H1 (cell line): ENCODE results near the gene FOXL2. TPM values are rescaled to one million over a fixed set of nuclear protein-coding genes. Genes with fewer than 3 reads are reported as not detected.

ENCODE experiments used
- CTCF ChIA-PET: fragments of 300-600 bp; sonication (Branson Sonifier 250); formaldehyde crosslinking; loops from one replicate; lab custom pipeline; 2021; ENCODE audit not compliant: partially characterized antibody; lab: Charles Lee
- POLR2A ChIA-PET: fragments of 300-600 bp; sonication (Branson Sonifier 250); formaldehyde crosslinking; loops from one replicate; lab custom pipeline; 2021; ENCODE audit warnings: inconsistent platforms; ENCODE audit not compliant: partially characterized antibody; lab: Charles Lee
- DNase-seq, 2 experiments: peaks; one replicate each; pipeline versions ENCODE4 v3.0.0 to v3.0.0-alpha.2; 2010 to 2022; ENCODE audit warnings: low spot score in 2 of 2, low read depth in 1 of 2, mixed read lengths in 1 of 2
- FAIRE-seq: peaks from 2 replicates; lab custom pipeline; 2011; peaks lifted over from hg19 to GRCh38; lab: Jason Lieb, UNC
- H2AFZ ChIP-seq: 2 replicates; pipeline ENCODE4 v1.8.1; 2012; ENCODE audit warnings: low read length, inconsistent platforms
- H2AK5ac ChIP-seq: 2 replicates; pipeline ENCODE4 v1.6.1; 2013; ENCODE audit warnings: low read depth, low read length
- H2BK120ac ChIP-seq: replicated peaks from 2 replicates; pipeline ENCODE3; 2013; ENCODE audit warnings: low read depth, low read length, inconsistent platforms
- H2BK12ac ChIP-seq: 2 replicates; pipeline ENCODE4 v1.6.1; 2013; ENCODE audit warnings: low read depth, low read length
- H2BK15ac ChIP-seq: 2 replicates; pipeline ENCODE4 v1.6.1; 2013; ENCODE audit warnings: low read length
- H2BK20ac ChIP-seq: 2 replicates; pipeline ENCODE4 v1.6.1; 2013; ENCODE audit warnings: low read length
- H2BK5ac ChIP-seq: 2 replicates; pipeline ENCODE4 v1.6.1; 2013; ENCODE audit warnings: low read depth, low read length
- H3K14ac ChIP-seq: 2 replicates; pipeline ENCODE4 v1.6.1; 2013; ENCODE audit warnings: inconsistent platforms; ENCODE audit not compliant: insufficient read length
- H3K18ac ChIP-seq: 2 replicates; pipeline ENCODE4 v1.6.1; 2013; ENCODE audit warnings: low read length; ENCODE audit errors: extremely low read depth
- H3K23ac ChIP-seq: 2 replicates; pipeline ENCODE4 v1.6.1; 2013; ENCODE audit warnings: inconsistent platforms; ENCODE audit not compliant: insufficient read length
- H3K23me2 ChIP-seq: 2 replicates; pipeline ENCODE4 v1.6.1; 2013; ENCODE audit warnings: low read depth, low read length
- H3K27ac ChIP-seq: 2 replicates; pipeline ENCODE4 v1.6.1; 2011; ENCODE audit warnings: low read depth, low read length, inconsistent platforms
- H3K27me3 ChIP-seq, 4 experiments: replicated peaks in 1 of 4; 1 replicate in 1 of 4; 2 replicates in 3 of 4; pipeline versions ENCODE4 v1.6.1 to v1.8.1; 2011 to 2013; ENCODE audit warnings: low read length in 3 of 4, mild to moderate bottlenecking in 3 of 4, inconsistent platforms in 2 of 4, mixed read lengths in 2 of 4, moderate library complexity in 1 of 4; ENCODE audit not compliant: control insufficient read depth in 3 of 4, insufficient read depth in 3 of 4; ENCODE audit errors: extremely low read depth in 1 of 4
- H3K36me3 ChIP-seq, 4 experiments: 2 replicates each; pipeline versions ENCODE4 v1.6.1 to v1.8.1; 2011 to 2013; ENCODE audit warnings: mild to moderate bottlenecking in 4 of 4, low read length in 3 of 4, moderate library complexity in 2 of 4, control low read depth in 1 of 4, inconsistent platforms in 1 of 4; ENCODE audit not compliant: insufficient read depth in 4 of 4, control insufficient read depth in 2 of 4
- H3K4ac ChIP-seq: replicated peaks from 2 replicates; pipeline ENCODE3; 2013; ENCODE audit warnings: low read length, low read depth, mixed read lengths, inconsistent platforms; ENCODE audit not compliant: insufficient read length
- H3K4me1 ChIP-seq, 4 experiments: replicated peaks in 1 of 4; 1 replicate in 1 of 4; 2 replicates in 3 of 4; pipeline versions ENCODE4 v1.6.1 to v1.8.1; 2011 to 2013; ENCODE audit warnings: low read length in 3 of 4, inconsistent platforms in 2 of 4, mixed read lengths in 1 of 4; ENCODE audit not compliant: insufficient read depth in 4 of 4, control insufficient read depth in 3 of 4
- H3K4me2 ChIP-seq, 2 experiments: 2 replicates each; pipeline versions ENCODE4 v1.6.1 to v1.8.1; 2011 to 2013; ENCODE audit warnings: low read depth in 2 of 2, low read length in 2 of 2, control low read depth in 1 of 2, inconsistent platforms in 1 of 2, mild to moderate bottlenecking in 1 of 2; ENCODE audit not compliant: insufficient read depth in 1 of 2
- H3K4me3 ChIP-seq, 4 experiments: fragments of 200-600, 300-600 bp in 1 of 4; sonication (generic), shearing (Covaris generic), sonication (Bioruptor Twin) in 1 of 4; 2 replicates each; pipeline versions ENCODE4 v1.5.1 to v1.8.1; 2011 to 2016; ENCODE audit warnings: low read length in 4 of 4, low read depth in 3 of 4, control low read depth in 2 of 4, inconsistent platforms in 2 of 4, mild to moderate bottlenecking in 2 of 4, mixed read lengths in 1 of 4, moderate library complexity in 1 of 4; ENCODE audit not compliant: insufficient read depth in 2 of 4; ENCODE audit errors: extremely low read depth in 1 of 4
- H3K56ac ChIP-seq: replicated peaks from 2 replicates; pipeline ENCODE3; 2013; ENCODE audit warnings: low read depth, mild to moderate bottlenecking, mixed read lengths, low read length, inconsistent platforms; ENCODE audit not compliant: insufficient read length
- H3K79me1 ChIP-seq: 2 replicates; pipeline ENCODE4 v1.6.1; 2013; ENCODE audit warnings: low read depth, low read length, control low read depth
- H3K79me2 ChIP-seq, 2 experiments: 2 replicates each; pipeline versions ENCODE4 v1.6.1 to v1.8.1; 2012 to 2013; ENCODE audit warnings: low read length in 2 of 2, mild to moderate bottlenecking in 2 of 2, inconsistent platforms in 1 of 2; ENCODE audit not compliant: insufficient read depth in 2 of 2, control insufficient read depth in 1 of 2
- H3K9ac ChIP-seq, 4 experiments: replicated peaks in 1 of 4; 1 replicate in 1 of 4; 2 replicates in 3 of 4; pipeline versions ENCODE4 v1.6.1 to v1.8.1; 2011 to 2013; ENCODE audit warnings: low read depth in 3 of 4, low read length in 3 of 4, control low read depth in 2 of 4, mild to moderate bottlenecking in 2 of 4, moderate library complexity in 2 of 4, inconsistent platforms in 1 of 4; ENCODE audit errors: extremely low read depth in 1 of 4
- H3K9me3 ChIP-seq, 2 experiments: 2 replicates each; pipeline versions ENCODE4 v1.6.1 to v1.8.1; 2012 to 2013; ENCODE audit warnings: mild to moderate bottlenecking in 2 of 2, moderate library complexity in 2 of 2, control low read depth in 1 of 2, inconsistent platforms in 1 of 2, low read depth in 1 of 2, low read length in 1 of 2, mixed read lengths in 1 of 2; ENCODE audit not compliant: insufficient read depth in 2 of 2
- H4K20me1 ChIP-seq, 2 experiments: replicated peaks in 1 of 2; 2 replicates each; pipeline versions ENCODE3 to v1.8.1; 2011 to 2013; ENCODE audit warnings: inconsistent platforms in 2 of 2, low read length in 2 of 2, mild to moderate bottlenecking in 1 of 2; ENCODE audit not compliant: insufficient read depth in 2 of 2, control insufficient read depth in 1 of 2
- H4K5ac ChIP-seq: 2 replicates; pipeline ENCODE4 v1.6.1; 2013; ENCODE audit warnings: low read length, low read depth, mixed read lengths, inconsistent platforms; ENCODE audit not compliant: insufficient read length
- H4K8ac ChIP-seq: 2 replicates; pipeline ENCODE4 v1.8.0; 2013; ENCODE audit warnings: mild to moderate bottlenecking, moderate library complexity, low read length, inconsistent platforms; ENCODE audit not compliant: insufficient read depth; ENCODE audit errors: extremely low read depth
- H4K91ac ChIP-seq: replicated peaks from 2 replicates; pipeline ENCODE3; 2013; ENCODE audit warnings: low read length, mixed read lengths, inconsistent platforms; ENCODE audit not compliant: insufficient read length
- CHD2 ChIP-seq: IDR thresholded peaks from 2 replicates; pipeline ENCODE4 v1.6.1; 2012; ENCODE audit warnings: low read length, improper control_type of control experiment
- CREB1 ChIP-seq: IDR thresholded peaks from 2 replicates; pipeline ENCODE4 v1.6.1; 2012; ENCODE audit warnings: inconsistent platforms
- KDM4A ChIP-seq: IDR thresholded peaks from one replicate; pipeline ENCODE4 v1.7.1; 2012; ENCODE audit warnings: low read depth, mild to moderate bottlenecking, moderate library complexity, low read length, inconsistent platforms; ENCODE audit not compliant: severe bottlenecking
- POLR2A ChIP-seq, 2 experiments: IDR thresholded peaks; 1 replicate in 1 of 2; 2 replicates in 1 of 2; pipeline ENCODE4 v1.6.1; 2011; ENCODE audit warnings: low read depth in 2 of 2, low read length in 2 of 2, mild to moderate bottlenecking in 2 of 2; ENCODE audit errors: control extremely low read depth in 1 of 2
- POU5F1 ChIP-seq: IDR thresholded peaks from 2 replicates; pipeline ENCODE4 v1.6.1; 2011; ENCODE audit warnings: low read depth, mild to moderate bottlenecking, low read length, moderate library complexity
- SIX5 ChIP-seq: IDR thresholded peaks from 2 replicates; pipeline ENCODE4 v1.6.1; 2011; ENCODE audit warnings: mild to moderate bottlenecking, low read depth, low read length
- WGBS, 2 experiments: shearing (Covaris generic) in 1 of 2; methylation state at CpG; one replicate each; pipeline versions ENCODE4 v1.1.6 to v1.1.7; 2013 to 2015; ENCODE audit warnings: low lambda C conversion rate in 2 of 2, mixed read lengths in 2 of 2, inconsistent platforms in 1 of 2, low coverage in 1 of 2, missing lambda C conversion rate in 1 of 2; ENCODE audit not compliant: insufficient replicate concordance in 2 of 2, insufficient coverage in 1 of 2, insufficient read length in 1 of 2; ENCODE audit errors: extremely low coverage in 1 of 2, missing lambda C conversion rate in 1 of 2; 5-methylcytosine and 5-hydroxymethylcytosine counted together
- polyA plus RNA-seq, 7 experiments: library from polyadenylated mRNA; depleted of rRNA in 3 of 7; stranded (reverse) in 5 of 7; unstranded in 2 of 7; fragments of >200 nt in 5 of 7; fragments of 200-250 nt in 2 of 7; gene quantifications; 1 replicate in 5 of 7; 2 replicates in 1 of 7; 4 replicates in 1 of 7; pipeline versions ENCODE4 v1.2.1 to v1.2.3, GENCODE V29; 2011 to 2013; ENCODE audit warnings: missing spikeins in 2 of 7, mixed read lengths in 2 of 7
- total RNA-seq: library from RNA; stranded (reverse); fragmentation: NEBNext Ultra II Directional; extraction: Animal tissue kit (Norgen Biotek cat#: 25700); gene quantifications from 2 replicates; pipeline ENCODE4 v1.2.1, GENCODE V29; 2021

Gene FOXL2
- total and polyA plus RNA-seq, 2 of the 8 experiments (the other 6 are each of a cell fraction or from before 2014, with no cell fraction given), result 0.59 to 2.4 TPM

GRCh38 chr3:138898301-138898700 is 48.6 kb downstream of the FOXL2 start:
- H3K4ac ChIP-seq, result no peak overlapping the region
- no peak overlapping the region for H3K18ac ChIP-seq
- H3K56ac ChIP-seq, result no peak overlapping the region
- H3K9ac ChIP-seq, result no peak overlapping the region
- H2AK5ac ChIP-seq, result no peak overlapping the region
- H2AFZ ChIP-seq, result no peak overlapping the region
- no peaks in the 10 kb centered on the region for H4K20me1 ChIP-seq
- no peaks in the 10 kb centered on the region for H3K79me2 ChIP-seq
- H3K27me3 ChIP-seq, result no peaks in the 10 kb centered on the region
- FAIRE-seq, result no peak
- H3K79me1 ChIP-seq, result no peaks in the 10 kb centered on the region; the same call in 1 of the 2 replicates
- H3K4me1 ChIP-seq, result no peaks in the 10 kb centered on the region; a peak in 1 of 7 replicates
- H3K23me2 ChIP-seq, result no peaks in the 10 kb centered on the region
- no peak overlapping the region for H3K4me3 ChIP-seq
- no peak overlapping the region for H3K23ac ChIP-seq
- no peak overlapping the region for H2BK5ac ChIP-seq
- H2BK12ac ChIP-seq, result no peak overlapping the region
- H2BK20ac ChIP-seq, result no peak overlapping the region
- no peak overlapping the region for H4K8ac ChIP-seq
- ChIA-PET POLR2A (interaction anchor here (0.6 to 1.3 kb wide), 4 partner anchors 12 to 35 kb away, joined by 3 to 5 read pairs (median 4); no protein-coding TSS in a partner anchor), CTCF (interaction anchor here (0.7 to 4.6 kb wide), 7 partner anchors 9 to 202 kb away, joined by 3 to 22 read pairs (median 5); no protein-coding TSS in a partner anchor)
- H3K27ac ChIP-seq, result no peak overlapping the region
- no peaks in the 10 kb centered on the region for H3K9me3 ChIP-seq
- H4K91ac ChIP-seq, result no peak overlapping the region
- H3K14ac ChIP-seq, result no peak overlapping the region
- no peak overlapping the region for H2BK15ac ChIP-seq
- no peak for DNase-seq
- WGBS, 2 experiments, result 89% methylated on average over 1 of the region's 1 CpG; no CpG with 5 or more reads in 1 of the 2 experiments
- no peak overlapping the region for H3K4me2 ChIP-seq
- no peaks in the 10 kb centered on the region for H3K36me3 ChIP-seq
- H2BK120ac ChIP-seq, result no peak overlapping the region
- no peak overlapping the region for H4K5ac ChIP-seq
- TF ChIP-seq POLR2A (IDR thresholded peaks at IDR 0.05; ENCODE audit: control extremely low read depth in 1 of 2, low read depth in 2 of 2, low read length in 2 of 2) (no peak), POU5F1 (no peak), SIX5 (no peak), CHD2 (no peak), CREB1 (no peak), KDM4A (no peak)
